K562 (cell line): ENCODE data around the gene PPP3CB. TPM values are rescaled to one million over a fixed set of nuclear protein-coding genes. Genes with fewer than 3 reads are reported as not detected.

ENCODE experiments used
- ARHGAP35 ChIP-seq: fragments of 450-650 bp; IDR thresholded peaks from 2 replicates; pipeline ENCODE4 v1.6.1; 2018; ENCODE audit not compliant: partially characterized antibody
- CBX8 ChIP-seq: fragments of 200-600 bp; sonication (generic); IDR thresholded peaks from 2 replicates; pipeline ENCODE4 v1.6.1; 2012; ENCODE audit warnings: borderline replicate concordance, mixed run types, low read depth, mild to moderate bottlenecking, moderate library complexity, mixed read lengths, low read length, control low read depth, inconsistent platforms; ENCODE audit not compliant: poor library complexity, severe bottlenecking; ENCODE audit errors: extremely low read depth
- ELF1 ChIP-seq: fragments of 200-800 bp; sonication (Bioruptor generic); IDR thresholded peaks from 2 replicates; pipeline ENCODE4 v1.6.1; 2016; ENCODE audit warnings: missing genetic modification characterization, missing compliant biosample characterization
- EP400 ChIP-seq: fragments of 450-650 bp; IDR thresholded peaks from 2 replicates; pipeline ENCODE4 v1.6.1; 2017; ENCODE audit warnings: antibody characterized with exemption, mild to moderate bottlenecking, moderate library complexity
- GATA2 ChIP-seq: sonication (generic); formaldehyde crosslinking; IDR thresholded peaks from 2 replicates; pipeline ENCODE4 v1.4.0; 2020; ENCODE audit warnings: mild to moderate bottlenecking, missing genetic modification reagents
- HIVEP1 ChIP-seq: fragments of 250-450 bp; sonication (Bioruptor Pico); IDR thresholded peaks from 2 replicates; pipeline ENCODE4 v1.4.0; 2020; ENCODE audit warnings: mild to moderate bottlenecking
- JUN ChIP-seq, 2 experiments: sonication (generic) in 1 of 2; formaldehyde crosslinking in 1 of 2; IDR thresholded peaks; 2 replicates each; pipeline versions ENCODE4 v1.6.1 to v1.8.0; 2012 to 2022; ENCODE audit warnings: borderline replicate concordance in 2 of 2, mild to moderate bottlenecking in 2 of 2, improper control_type of control experiment in 1 of 2, low read depth in 1 of 2, low read length in 1 of 2, missing genetic modification reagents in 1 of 2
- L3MBTL2 ChIP-seq: fragments of 450-650 bp; IDR thresholded peaks from 2 replicates; pipeline ENCODE4 v1.6.1; 2016; ENCODE audit warnings: mild to moderate bottlenecking, moderate library complexity
- RCOR1 ChIP-seq, 2 experiments: IDR thresholded peaks; 2 replicates each; pipeline ENCODE4 v1.6.1; 2012; ENCODE audit warnings: low read depth in 2 of 2, low read length in 2 of 2, borderline replicate concordance in 1 of 2, improper control_type of control experiment in 1 of 2
- RREB1 ChIP-seq: fragments of 250-450 bp; sonication (Bioruptor Pico); IDR thresholded peaks from 2 replicates; pipeline ENCODE4 v1.4.0; 2020
- U2AF1 ChIP-seq: fragments of 200-400 bp; formaldehyde crosslinking; optimal IDR thresholded peaks from 2 replicates; pipeline ENCODE3; 2017; ENCODE audit warnings: mild to moderate bottlenecking, low read depth, low read length, moderate library complexity
- ZBTB2 ChIP-seq: fragments of 450-650 bp; IDR thresholded peaks from 2 replicates; pipeline ENCODE4 v1.6.1; 2016; ENCODE audit warnings: antibody characterized with exemption
- ZEB2 ChIP-seq: fragments of 450-650 bp; IDR thresholded peaks from 2 replicates; pipeline ENCODE4 v1.6.1; 2016
- ZFP1 ChIP-seq: fragments of 450-650 bp; formaldehyde crosslinking; IDR thresholded peaks from 2 replicates; pipeline ENCODE4 v1.4.0; 2020; ENCODE audit warnings: mild to moderate bottlenecking, mixed read lengths
- ZNF212 ChIP-seq: fragments of 450-650 bp; formaldehyde crosslinking; IDR thresholded peaks from 2 replicates; pipeline ENCODE4 v1.4.0; 2020; ENCODE audit warnings: mild to moderate bottlenecking
- polyA plus RNA-seq, 8 experiments: library from polyadenylated mRNA; depleted of rRNA in 4 of 8; stranded (reverse) in 5 of 8; unstranded in 3 of 8; fragments of >200 nt; fragmentation: Nextera tagmentation in 2 of 8; fragmentation: Illumina TruSeq in 1 of 8; extraction: Ambion mirVana in 2 of 8; extraction: Trizol in 1 of 8; gene quantifications; 2 replicates each; pipeline versions ENCODE4 v1.2.1 to v1.2.3, GENCODE V29; 2011 to 2014; ENCODE audit warnings: inconsistent platforms in 1 of 8, missing spikeins in 1 of 8
- total RNA-seq, 7 experiments: library from RNA; depleted of rRNA in 6 of 7; stranded (reverse); fragments of >200 nt in 6 of 7; fragmentation: Illumina TruSeq in 2 of 7; extraction: Trizol in 2 of 7; gene quantifications; 2 replicates each; pipeline versions ENCODE4 v1.2.1 to v1.2.3, GENCODE V29; 2011 to 2021; ENCODE audit warnings: low replicate concordance in 1 of 7
- TF ChIP-seq, protein P1 (sequence below), 2 experiments: fragments of 450-650 bp in 1 of 2; sonication (generic) in 1 of 2; formaldehyde crosslinking in 1 of 2; IDR thresholded peaks in 1 of 2; conservative IDR thresholded peaks in 1 of 2; 2 replicates each; pipeline versions ENCODE4 v1.6.1 to v1.8.1; 2016 to 2023; ENCODE audit warnings: mild to moderate bottlenecking in 2 of 2, moderate library complexity in 2 of 2, inconsistent platforms in 1 of 2, missing genetic modification reagents in 1 of 2
- TF ChIP-seq, protein P2 (sequence below): fragments of 250-450 bp; sonication (Bioruptor Pico); IDR thresholded peaks from 2 replicates; pipeline ENCODE4 v1.6.1; 2021; ENCODE audit warnings: mild to moderate bottlenecking

PPP3CB gene
- total and polyA plus RNA-seq, 9 of the 15 experiments (the other 6 are each of a cell fraction or from before 2014, with no cell fraction given) = 9.6 to 27.6 (median 17.8) TPM

- TF ChIP-seq CBX8 (no peak), GATA2 (CRISPR knock-in tag) (peak; percentile 89), L3MBTL2 (peak; percentile 77), ARHGAP35 (no peak), ZEB2 (peak; percentile 91), HIVEP1 (CRISPR knock-in tag) (no peak), RREB1 (CRISPR knock-in tag) (no peak), ZNF212 (CRISPR knock-in tag) (peak; percentile 57; the same call in 1 of the 2 replicates), JUN (IDR thresholded peaks at IDR 0.05; ENCODE audit: borderline replicate concordance, low read depth, low read length) (peak; percentile 90), JUN (CRISPR knock-in tag; IDR thresholded peaks at IDR 0.05; ENCODE audit: borderline replicate concordance) (no peak), ELF1 (tag) (no peak), ZBTB2 (peak; percentile 20; the same call in 1 of the 2 replicates), ZFP1 (CRISPR knock-in tag) (0 out of 2 replicates have a peak, but pooled peaks have one; percentile 16), EP400 (peak; percentile 23; the same call in 1 of the 2 replicates), RCOR1 (IDR thresholded peaks at IDR 0.05; ENCODE audit: borderline replicate concordance in 1 of 2, low read depth in 2 of 2, low read length in 2 of 2) (peak in 1 of 2 experiments; percentile 50; a peak in 2 of 4 replicates), U2AF1 (no peak)
- TF ChIP-seq, protein P1, sequence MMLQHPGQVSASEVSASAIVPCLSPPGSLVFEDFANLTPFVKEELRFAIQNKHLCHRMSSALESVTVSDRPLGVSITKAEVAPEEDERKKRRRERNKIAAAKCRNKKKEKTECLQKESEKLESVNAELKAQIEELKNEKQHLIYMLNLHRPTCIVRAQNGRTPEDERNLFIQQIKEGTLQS (IDR thresholded peaks at IDR 0.05) = peak; percentile 92
- TF ChIP-seq, protein P1 (CRISPR knock-in tag; conservative IDR thresholded peaks at IDR 0.05) = no peak
- TF ChIP-seq, protein P2, sequence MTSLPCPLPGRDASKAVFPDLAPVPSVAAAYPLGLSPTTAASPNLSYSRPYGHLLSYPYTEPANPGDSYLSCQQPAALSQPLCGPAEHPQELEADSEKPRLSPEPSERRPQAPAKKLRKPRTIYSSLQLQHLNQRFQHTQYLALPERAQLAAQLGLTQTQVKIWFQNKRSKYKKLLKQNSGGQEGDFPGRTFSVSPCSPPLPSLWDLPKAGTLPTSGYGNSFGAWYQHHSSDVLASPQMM = no peak
- TF ChIP-seq, all 486 proteins: peak for 90
Measured at GRCh38 chr10:73517166-73517888, 21.5 kb upstream of the PPP3CB start (continued).
